PC-3 (cell line): ENCODE results near the gene IFNA10. TPM values are rescaled to one million over a fixed set of nuclear protein-coding genes. Genes with fewer than 3 reads are reported as not detected.
"Not testable (repeated sequence)": the region's sequence is repeated elsewhere in the genome, so short reads cannot be mapped to it uniquely, and the experiment has no call there.

Experiments
- ATAC-seq: fragments of 200-7000 bp; cut with Tn5 transposase; 2 replicates; pipeline ENCODE4 v1.9.1; 2020; ENCODE audit warnings: mild to moderate bottlenecking, moderate library complexity
- BruUV-seq: library from RNA; stranded (reverse); fragments of 400-500 nt; replicated peaks from 2 replicates; lab custom pipeline; 2021; lab: Mats Ljungman, UMichigan
- CTCF ChIA-PET: fragments of 300-600 bp; sonication (Branson Sonifier 250); formaldehyde crosslinking; loops from one replicate; lab custom pipeline; 2022; ENCODE audit warnings: antibody characterized with exemption; lab: Charles Lee
- POLR2A ChIA-PET: fragments of 300-600 bp; sonication (Branson Sonifier 250); formaldehyde crosslinking; loops from one replicate; lab custom pipeline; 2022; ENCODE audit warnings: antibody characterized with exemption; ENCODE audit not compliant: unreplicated experiment; lab: Charles Lee
- DNase-seq: peaks from one replicate; pipeline ENCODE4 v3.0.0-alpha.2; 2015
- H2AFZ ChIP-seq: fragments of 300-600 bp; sonication (generic); 2 replicates; pipeline ENCODE4 v1.6.0; 2016; ENCODE audit warnings: antibody characterized with exemption, low read length
- H3F3A ChIP-seq: fragments of 300-600 bp; sonication (generic); one replicate; pipeline ENCODE4 v1.6.0; 2017; ENCODE audit warnings: antibody characterized with exemption, low read length, control low read depth, mild to moderate bottlenecking; ENCODE audit not compliant: unreplicated experiment
- H3K27ac ChIP-seq: fragments of 300-600 bp; sonication (generic); 2 replicates; pipeline ENCODE4 v1.5.1; 2016; ENCODE audit warnings: mild to moderate bottlenecking, low read length
- H3K27me3 ChIP-seq: fragments of 300-600 bp; sonication (generic); 2 replicates; pipeline ENCODE4 v1.6.1; 2016; ENCODE audit warnings: low read length, mixed read lengths
- H3K36me3 ChIP-seq: fragments of 300-600 bp; sonication (generic); 2 replicates; pipeline ENCODE4 v1.6.1; 2016; ENCODE audit warnings: low read depth, mixed run types, low read length, mixed read lengths
- H3K4me1 ChIP-seq: fragments of 300-600 bp; sonication (generic); 2 replicates; pipeline ENCODE4 v1.5.1; 2016; ENCODE audit warnings: low read length; ENCODE audit not compliant: insufficient read depth
- H3K4me2 ChIP-seq: fragments of 300-600 bp; sonication (generic); 2 replicates; pipeline ENCODE4 v1.6.0; 2016; ENCODE audit warnings: low read length
- H3K4me3 ChIP-seq: fragments of 300-600 bp; sonication (generic); 2 replicates; pipeline ENCODE4 v1.5.1; 2016; ENCODE audit warnings: mild to moderate bottlenecking, low read length, mixed read lengths
- H3K79me2 ChIP-seq: fragments of 300-600 bp; sonication (generic); 2 replicates; pipeline ENCODE4 v1.6.1; 2017; ENCODE audit warnings: low read length, mixed read lengths
- H3K9ac ChIP-seq: fragments of 300-600 bp; sonication (generic); 2 replicates; pipeline ENCODE4 v1.6.0; 2016; ENCODE audit warnings: mild to moderate bottlenecking, low read length
- H3K9me2 ChIP-seq: fragments of 300-600 bp; sonication (generic); replicated peaks from 2 replicates; pipeline ENCODE4 v1.6.1; 2016; ENCODE audit warnings: mixed run types, low read length, mixed read lengths
- H3K9me3 ChIP-seq: fragments of 300-600 bp; sonication (generic); 2 replicates; pipeline ENCODE4 v1.6.1; 2016; ENCODE audit warnings: low read length, mixed read lengths
- H4K20me1 ChIP-seq: fragments of 300-600 bp; sonication (generic); 2 replicates; pipeline ENCODE4 v1.6.1; 2016; ENCODE audit warnings: low read length, mixed read lengths
- CTCF ChIP-seq: fragments of 300-600 bp; sonication (generic); conservative IDR thresholded peaks from 2 replicates; pipeline ENCODE4 v1.5.1; 2017; ENCODE audit warnings: antibody characterized with exemption, low read depth, mild to moderate bottlenecking, low read length
- EZH2 ChIP-seq: fragments of 300-600 bp; sonication (generic); IDR thresholded peaks from one replicate; pipeline ENCODE4 v1.6.1; 2017; ENCODE audit warnings: antibody characterized with exemption, mild to moderate bottlenecking, low read length; ENCODE audit not compliant: unreplicated experiment
- EZH2phosphoT487 ChIP-seq: fragments of 300-600 bp; sonication (generic); IDR thresholded peaks from 2 replicates; pipeline ENCODE4 v1.6.1; 2018; ENCODE audit warnings: mild to moderate bottlenecking, antibody characterized with exemption, low read length, borderline replicate concordance
- intact Hi-C: fragments of 100-400 bp; cut with micrococcal nuclease; formaldehyde crosslinking; loops from 2 replicates; pipeline ENCODE4 v1.9.0; 2023
- total RNA-seq: library from RNA; depleted of rRNA; stranded (reverse); fragments of >200 nt; gene quantifications from 2 replicates; pipeline ENCODE4 v1.2.3, GENCODE V29; 2014

Gene IFNA10
- total RNA-seq, 1 experiment from 2014 or later: not detected

GRCh38 chr9:21234153-21234687 lies 27.3 kb upstream of the IFNA10 start:
- ATAC-seq: no peak
- Histone ChIP-seq H3K9me3 (no peaks in the 10 kb centered on the region), H2AFZ (no peak overlapping the region), H3K4me3 (no peak overlapping the region), H3K4me1 (no peaks in the 10 kb centered on the region), H4K20me1 (no peaks in the 10 kb centered on the region), H3K27ac (no peak overlapping the region), H3F3A (no peaks in the 10 kb centered on the region), H3K27me3 (peaks cover 3% of the 10 kb centered on the region; the same call in 1 of the 2 replicates), H3K79me2 (no peaks in the 10 kb centered on the region), H3K9ac (no peak overlapping the region), H3K4me2 (no peak overlapping the region), H3K9me2 (no peaks in the 10 kb centered on the region), H3K36me3 (no peaks in the 10 kb centered on the region; the same call in 1 of the 2 replicates)
- intact Hi-C loops: no loop called here
- DNase-seq: no peak
- BruUV-seq: no TSS peak
- CTCF ChIA-PET: no interaction called here
- TF ChIP-seq EZH2phosphoT487 (no peak), CTCF (no peak), EZH2 (no peak)
- POLR2A ChIA-PET: no interaction called here

- no TSS peak for BruUV-seq
- no peak for DNase-seq
- TF ChIP-seq EZH2 (no peak), CTCF (no peak), EZH2phosphoT487 (no peak)
- no peak overlapping the region for H3K27ac ChIP-seq
- intact Hi-C loops: no loop called here
- H3K9me3 ChIP-seq: no peaks in the 10 kb centered on the region
- no peak overlapping the region for H2AFZ ChIP-seq
- no peak overlapping the region for H3K4me3 ChIP-seq
- ChIA-PET POLR2A (no interaction called here), CTCF (no interaction called here)
- H3K79me2 ChIP-seq: no peaks in the 10 kb centered on the region
- no peak for ATAC-seq
- no peaks in the 10 kb centered on the region for H4K20me1 ChIP-seq
- no peak overlapping the region for H3K9ac ChIP-seq
- H3K4me1 ChIP-seq: no peaks in the 10 kb centered on the region
- H3K9me2 ChIP-seq: no peaks in the 10 kb centered on the region
- no peaks in the 10 kb centered on the region for H3F3A ChIP-seq
- no peaks in the 10 kb centered on the region; the same call in 1 of the 2 replicates for H3K36me3 ChIP-seq
- H3K27me3 ChIP-seq: no peaks in the 10 kb centered on the region
- no peak overlapping the region for H3K4me2 ChIP-seq
Observed at GRCh38 chr9:21233258-21233657, 26.3 kb upstream of the IFNA10 start.

- Histone ChIP-seq H3K9me2 (no peaks in the 10 kb centered on the region), H3K4me3 (no peak within 1 kb of the TSS), H3K9ac (no peak within 1 kb of the TSS), H2AFZ (no peak within 1 kb of the TSS), H3K4me2 (no peak within 1 kb of the TSS), H3K9me3 (no peaks in the 10 kb centered on the region), H3K79me2 (no peaks in the 10 kb centered on the region), H3K27ac (no peak within 1 kb of the TSS), H3F3A (no peaks in the 10 kb centered on the region), H3K27me3 (0 out of 2 replicates have a peak, but pooled peaks cover 6% of the 10 kb centered on the region), H3K4me1 (no peaks in the 10 kb centered on the region), H3K36me3 (no peaks in the 10 kb centered on the region), H4K20me1 (no peaks in the 10 kb centered on the region)
- DNase-seq: no peak
- BruUV-seq: no TSS peak
- ChIA-PET CTCF (no interaction called here), POLR2A (no interaction called here)
- intact Hi-C loops: no loop called here
- no peak for TF ChIP-seq EZH2
- TF ChIP-seq CTCF: no peak
- no peak for TF ChIP-seq EZH2phosphoT487
- no peak for ATAC-seq
Observed at GRCh38 chr9:21228122-21228521, 21.2 kb upstream of the IFNA10 start, which contains the start of gene IFNA17. Gene IFNA17 (minus strand): TSS chr9:21228222. CDS start chr9:21228173, 49 bp downstream.

- H3K9me2 ChIP-seq, H3K4me2 ChIP-seq, H3K36me3 ChIP-seq, H3K4me1 ChIP-seq, H3K79me2 ChIP-seq, DNase-seq, POLR2A ChIA-PET, ATAC-seq, CTCF ChIA-PET, H3K4me3 ChIP-seq, H3K27ac ChIP-seq, H2AFZ ChIP-seq, BruUV-seq, H3F3A ChIP-seq, H3K9ac ChIP-seq, H4K20me1 ChIP-seq, H3K27me3 ChIP-seq, H3K9me3 ChIP-seq, intact Hi-C loops: not testable (repeated sequence)
Observed at GRCh38 chr9:21217211-21217610, 10.3 kb upstream of the IFNA10 start, which contains the start of gene IFNA16. Gene IFNA16 (minus strand): TSS chr9:21217311. CDS start chr9:21217305, 6 bp downstream.
